ENCODE data around the gene SSTR4.

- TF ChIP-seq CTCF (IDR thresholded peaks at IDR 0.05), result no peak
- TF ChIP-seq POLR2A (IDR thresholded peaks at IDR 0.05), result no peak
Observed at GRCh38 chr20:23003881-23004460, 31.1 kb upstream of the SSTR4 start.

Data from Peyer's patch (tissue), 4 donors.